ENCODE data around the gene DARS1. TPM values are rescaled to one million over a fixed set of nuclear protein-coding genes. Genes with fewer than 3 reads are reported as not detected.
A peak's percentile ranks its signal among the peaks of the same experiment; 100 is the strongest.

The DARS1 gene
- total RNA-seq, 4 donors from 2014 or later = 27.1 to 127 (median 62.1) TPM

- Histone ChIP-seq H3K9me3 (no peaks in the 10 kb centered on the region), H3K27me3 (no peaks in the 10 kb centered on the region), H3K4me1 (no peaks in the 10 kb centered on the region), H3K27ac (no peak overlapping the region), H3K4me3 (no peak overlapping the region), H3K36me3 (no peaks in the 10 kb centered on the region)
- TF ChIP-seq POLR2A (IDR thresholded peaks at IDR 0.05) (no peak), CTCF (IDR thresholded peaks at IDR 0.05) (no peak)
- intact Hi-C loops (cut with DNase I; ENCODE audit: low total_unique reads) = no loop called here
- no peak for DNase-seq
Measured at GRCh38 chr2:135925571-135925970, 59.9 kb downstream of the DARS1 start.

GRCh38 chr2:135916207-135916606, 69.2 kb downstream of the DARS1 start:
- Histone ChIP-seq H3K4me3 (no peak overlapping the region), H3K9me3 (no peaks in the 10 kb centered on the region), H3K36me3 (no peaks in the 10 kb centered on the region), H3K27me3 (no peaks in the 10 kb centered on the region), H3K4me1 (no peaks in the 10 kb centered on the region), H3K27ac (no peak overlapping the region)
- intact Hi-C loops (cut with DNase I; ENCODE audit: low total_unique reads) = no loop called here
- no peak for DNase-seq
- TF ChIP-seq CTCF (IDR thresholded peaks at IDR 0.05) (peak in 2 of 4 experiments; percentile 20 to 21), POLR2A (IDR thresholded peaks at IDR 0.05) (no peak)

GRCh38 chr2:135914485-135914884, 70.9 kb downstream of the DARS1 start:
- no peaks in the 10 kb centered on the region for H3K27me3 ChIP-seq
- intact Hi-C loops (cut with DNase I; ENCODE audit: low total_unique reads) = no loop called here
- H3K27ac ChIP-seq = no peak overlapping the region
- H3K4me1 ChIP-seq = no peaks in the 10 kb centered on the region
- DNase-seq = no peak
- H3K36me3 ChIP-seq = no peaks in the 10 kb centered on the region
- no peaks in the 10 kb centered on the region for H3K9me3 ChIP-seq
- TF ChIP-seq CTCF (IDR thresholded peaks at IDR 0.05) (no peak), POLR2A (IDR thresholded peaks at IDR 0.05) (no peak)
- H3K4me3 ChIP-seq = no peak overlapping the region

- TF ChIP-seq POLR2A (IDR thresholded peaks at IDR 0.05) = no peak
- TF ChIP-seq CTCF (IDR thresholded peaks at IDR 0.05) = peak; percentile 56 to 61 (median 58)
- Histone ChIP-seq H3K27me3 (no peaks in the 10 kb centered on the region), H3K9me3 (no peaks in the 10 kb centered on the region), H3K27ac (no peak overlapping the region), H3K4me1 (no peaks in the 10 kb centered on the region), H3K4me3 (no peak overlapping the region), H3K36me3 (no peaks in the 10 kb centered on the region)
- DNase-seq = no peak
- intact Hi-C loops (cut with DNase I; ENCODE audit: low total_unique reads) = no loop called here
Measured at GRCh38 chr2:135913727-135914365, 71.6 kb downstream of the DARS1 start.

GRCh38 chr2:135909976-135910375, 75.5 kb downstream of the DARS1 start:
- no peak for TF ChIP-seq POLR2A (IDR thresholded peaks at IDR 0.05)
- TF ChIP-seq CTCF (IDR thresholded peaks at IDR 0.05) = no peak
- no peak for DNase-seq
- H3K9me3 ChIP-seq = no peaks in the 10 kb centered on the region
- H3K4me1 ChIP-seq = no peaks in the 10 kb centered on the region
- H3K27ac ChIP-seq = no peak overlapping the region
- H3K27me3 ChIP-seq = no peaks in the 10 kb centered on the region
- H3K36me3 ChIP-seq = no peaks in the 10 kb centered on the region
- no peak overlapping the region for H3K4me3 ChIP-seq
- intact Hi-C loops (cut with DNase I; ENCODE audit: low total_unique reads) = no loop called here
